G401.6 (cell line): ENCODE results near the gene CNN2.

Experiments used
- FAIRE-seq: peaks from 2 replicates; lab custom pipeline; 2012; peaks lifted over from hg19 to GRCh38; lab: Jason Lieb, UNC

CNN2 gene

DNA sequence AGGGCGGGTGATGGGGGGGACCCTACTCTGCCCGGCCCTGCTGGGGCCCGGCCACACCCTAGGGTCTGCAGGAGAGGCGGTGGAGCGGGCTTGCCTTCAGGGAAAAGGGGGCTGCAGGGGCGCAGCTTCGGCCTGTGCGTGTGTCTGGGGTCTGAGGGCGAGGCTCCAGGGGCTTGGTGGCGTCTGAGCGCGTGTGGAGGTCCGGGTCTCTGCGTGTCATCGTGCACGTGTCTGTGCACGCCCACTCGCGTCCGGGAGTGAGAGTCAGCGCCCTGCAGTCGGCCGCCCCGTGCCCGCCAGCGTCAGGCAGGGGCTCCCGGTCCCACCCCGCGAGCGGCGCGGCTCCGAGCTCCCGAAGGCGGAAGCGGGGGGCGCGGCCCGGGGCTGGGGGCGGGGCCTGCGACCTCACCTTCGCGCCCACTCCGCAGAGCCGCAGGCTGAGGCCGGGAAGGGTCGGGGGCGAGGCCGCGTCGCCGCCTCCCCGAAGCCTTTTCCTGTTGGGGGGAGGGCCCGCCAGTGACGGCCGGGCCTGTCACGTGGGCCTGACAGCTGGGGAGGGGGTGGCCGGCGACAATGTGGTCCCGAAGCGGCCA lies 40.4 kb downstream of the CNN2 start, which contains the start of gene ARHGAP45:
ARHGAP45 (plus strand) TSS at position 420 of the 593 bp plus-strand sequence. CDS start 239 bp downstream, outside the sequence.
- no peak for FAIRE-seq

DNA sequence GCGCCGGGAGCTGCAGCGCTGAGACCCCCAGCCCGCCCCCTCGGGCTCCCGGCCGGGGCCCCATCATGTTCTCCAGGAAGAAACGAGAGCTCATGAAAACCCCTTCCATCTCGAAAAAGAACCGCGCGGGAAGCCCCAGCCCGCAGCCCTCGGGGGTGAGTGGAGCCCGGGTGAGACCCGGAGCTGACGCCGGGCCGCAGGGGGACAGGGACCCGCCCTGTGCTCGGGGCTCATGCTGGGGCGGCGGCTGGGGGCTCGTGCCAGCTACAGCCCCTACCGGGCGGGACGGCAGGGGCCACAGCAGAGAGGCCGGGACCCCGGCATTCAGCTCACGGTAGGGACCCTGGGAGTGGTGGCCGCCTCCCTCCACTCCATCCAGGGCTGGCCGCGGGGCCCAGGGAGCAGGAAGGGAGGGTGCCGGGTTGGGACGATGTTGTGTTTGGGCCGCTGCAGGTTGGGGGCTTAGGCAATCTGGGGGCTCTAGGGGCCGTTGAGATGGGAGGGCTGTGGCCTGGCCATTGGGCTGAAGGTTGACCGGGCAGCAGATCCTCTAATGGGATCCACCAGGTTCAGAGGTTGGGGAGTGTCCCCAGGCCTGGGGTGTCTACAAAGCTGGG lies 41.0 kb downstream of the CNN2 start:
- FAIRE-seq: no peak

DNA sequence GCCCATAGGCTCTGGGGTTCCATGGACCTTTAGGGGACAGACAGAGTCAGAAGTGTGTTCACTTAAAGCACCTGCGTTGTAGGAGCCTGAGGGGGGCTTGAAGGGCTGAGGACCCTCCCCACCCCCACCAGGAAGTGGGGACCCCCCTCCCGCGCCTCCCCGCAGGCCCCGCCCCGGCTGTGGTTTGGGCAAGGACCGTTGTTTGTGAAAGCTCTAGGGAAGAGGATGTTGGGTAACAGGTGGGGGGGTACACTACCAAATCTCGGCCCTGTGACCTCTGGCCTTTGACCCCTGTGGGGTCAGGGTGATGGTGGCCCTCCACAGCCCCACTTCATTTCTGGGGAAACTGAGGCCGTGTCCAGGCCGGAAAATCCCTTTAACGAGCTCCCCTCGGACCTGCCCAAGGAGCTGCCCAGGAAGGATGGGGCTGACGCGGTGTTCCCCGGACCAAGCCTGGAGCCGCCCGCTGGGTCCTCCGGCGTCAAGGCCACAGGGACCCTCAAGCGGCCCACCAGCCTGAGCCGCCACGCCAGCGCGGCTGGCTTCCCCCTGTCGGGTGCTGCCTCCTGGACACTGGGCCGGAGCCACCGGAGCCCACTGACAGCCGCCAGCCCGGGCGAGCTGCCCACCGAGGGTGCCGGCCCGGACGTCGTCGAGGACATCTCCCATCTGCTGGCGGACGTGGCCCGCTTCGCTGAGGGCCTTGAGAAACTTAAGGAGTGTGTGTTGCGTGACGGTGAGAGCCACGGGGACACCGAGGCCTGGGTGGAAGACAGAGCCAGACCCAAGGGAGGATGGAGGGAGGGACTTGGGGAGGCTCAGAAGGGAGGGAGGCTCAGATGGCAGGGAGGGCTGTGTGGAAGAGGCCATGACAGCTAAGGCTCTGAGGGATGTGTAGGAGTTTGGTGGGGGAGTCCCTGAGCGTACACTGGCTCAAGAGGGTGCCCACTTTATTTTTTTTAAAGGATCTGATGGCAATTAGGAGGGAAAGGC lies 41.9 kb downstream of the CNN2 start:
- no peak for FAIRE-seq

DNA sequence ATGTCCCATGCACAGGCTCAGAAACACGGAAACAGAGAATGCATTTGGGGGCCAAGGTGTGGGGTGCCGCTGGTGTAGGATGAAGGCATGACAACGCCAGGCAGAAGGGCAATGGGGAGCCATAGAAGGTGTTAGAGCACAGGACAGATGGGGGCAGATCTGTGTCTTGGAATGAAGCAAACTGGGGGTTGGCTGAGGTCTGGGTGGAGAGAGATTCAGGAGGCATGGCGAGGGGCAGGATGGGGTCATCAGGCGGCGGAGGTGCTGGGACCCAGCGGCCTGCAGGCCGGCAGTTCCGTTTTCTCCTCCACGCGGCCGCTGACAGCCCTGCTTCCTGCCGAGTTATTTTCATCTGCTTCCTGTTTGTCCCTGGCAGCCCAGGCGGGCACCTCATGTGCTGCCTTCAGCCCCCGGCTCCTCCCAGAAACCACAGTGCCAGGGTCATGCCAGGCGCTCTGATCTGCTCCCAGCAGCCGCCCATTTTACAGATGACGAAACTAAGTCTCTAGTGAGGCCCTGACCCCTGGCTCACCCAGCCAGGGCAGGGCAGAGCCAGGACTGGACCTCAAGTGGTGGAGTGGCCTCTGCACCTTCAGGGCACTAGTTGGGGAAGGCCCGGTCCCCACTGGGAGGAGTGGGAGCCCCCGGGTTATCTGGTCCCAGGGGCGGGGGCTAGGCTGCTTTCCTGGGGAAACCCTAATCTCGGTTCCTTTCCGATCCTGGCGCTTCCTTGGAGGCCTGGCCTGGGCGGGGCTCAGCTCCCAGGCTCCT lies 42.8 kb downstream of the CNN2 start:
- no peak for FAIRE-seq

DNA sequence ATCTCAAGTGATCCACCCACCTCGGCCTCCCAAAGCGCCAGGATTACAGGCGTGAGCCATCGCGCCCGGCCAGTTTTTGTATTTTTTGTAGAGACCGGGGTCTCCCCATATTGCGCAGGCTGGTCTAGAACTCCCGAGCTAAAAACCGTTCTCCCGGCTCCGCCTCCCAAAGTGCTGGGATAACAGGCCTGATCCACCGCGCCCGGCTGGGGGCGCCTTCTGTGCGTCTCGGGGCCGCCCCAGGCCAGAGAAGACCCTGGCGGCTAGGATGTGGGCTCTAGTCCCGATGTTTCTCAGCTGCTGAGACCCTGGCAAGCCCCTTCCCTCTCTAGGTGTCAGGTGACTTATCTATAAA lies 44.1 kb downstream of the CNN2 start:
- FAIRE-seq: peak; percentile 69

DNA sequence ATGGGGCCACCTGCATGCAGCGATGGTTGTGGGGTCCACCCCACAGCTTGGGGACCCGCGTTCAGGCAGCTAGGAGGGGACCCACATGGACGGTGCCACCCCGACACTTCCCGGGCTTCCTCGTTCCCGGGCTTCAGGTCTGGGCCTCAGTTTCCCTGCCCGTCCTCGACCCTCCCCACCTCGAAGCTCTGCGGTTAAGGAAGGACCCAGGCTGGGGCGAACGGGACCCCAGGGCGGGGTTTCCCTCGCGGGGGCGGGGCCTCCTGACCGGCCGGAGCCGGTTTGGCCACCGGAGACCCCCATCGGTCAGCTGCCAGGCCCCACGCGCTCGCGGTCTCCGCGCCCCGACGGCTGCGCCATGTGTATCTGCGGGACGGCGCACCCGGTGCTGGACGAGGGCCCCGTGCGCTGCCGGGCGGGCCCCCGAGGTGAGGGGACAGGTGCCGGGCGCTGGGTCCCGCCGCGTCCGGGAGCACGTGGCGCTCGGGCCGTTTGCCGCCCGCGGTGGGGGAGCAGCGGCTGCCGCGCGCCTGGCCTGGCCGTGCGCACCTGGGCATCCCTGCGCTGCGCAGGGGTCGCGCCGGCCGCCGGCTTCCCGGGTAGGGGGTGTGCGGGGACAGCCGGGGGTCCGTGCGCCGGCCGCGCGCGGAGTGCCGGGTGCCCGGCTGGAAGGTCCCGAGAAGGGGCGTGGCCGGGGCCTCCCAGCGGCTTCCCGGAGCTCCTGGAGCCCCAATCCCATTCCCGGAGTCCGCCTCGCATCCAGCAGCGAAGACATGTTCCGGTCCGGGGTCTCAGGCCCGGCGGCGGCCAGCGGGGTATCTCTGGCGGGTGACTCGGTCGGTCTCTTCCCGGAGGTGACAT lies 44.8 kb downstream of the CNN2 start:
- no peak for FAIRE-seq

DNA sequence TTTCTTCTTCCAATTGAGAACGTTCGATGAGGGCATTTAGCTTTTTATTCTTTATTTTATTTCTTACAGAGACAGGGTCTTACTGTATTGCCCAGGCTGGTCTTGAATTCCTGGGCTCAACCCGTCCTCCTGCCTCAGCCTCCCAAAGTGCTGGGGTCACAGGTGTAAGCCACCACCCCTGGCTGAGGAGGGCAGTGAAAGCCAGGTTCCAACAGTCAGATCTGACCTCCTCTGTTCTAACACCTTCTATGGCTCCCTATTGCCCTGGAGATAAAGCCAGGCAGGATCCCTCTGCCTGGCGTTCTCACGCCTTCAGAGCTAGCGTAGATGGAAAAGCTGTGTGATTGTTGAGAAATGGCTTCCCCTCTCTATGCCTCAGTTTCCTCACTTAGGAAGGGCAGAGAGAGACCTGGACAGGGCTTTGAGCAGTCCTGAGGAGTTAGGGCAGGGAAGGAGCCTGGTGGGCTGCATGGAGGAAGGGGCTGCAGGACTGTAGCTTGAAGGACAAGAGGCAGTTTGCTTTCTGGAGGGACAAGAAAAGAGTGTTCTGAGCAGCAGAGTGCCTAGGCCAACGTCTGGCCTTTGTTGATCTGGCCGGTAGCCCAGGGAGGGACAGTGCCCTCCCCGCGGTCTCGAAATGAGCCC lies 46.1 kb downstream of the CNN2 start:
- FAIRE-seq: no peak

DNA sequence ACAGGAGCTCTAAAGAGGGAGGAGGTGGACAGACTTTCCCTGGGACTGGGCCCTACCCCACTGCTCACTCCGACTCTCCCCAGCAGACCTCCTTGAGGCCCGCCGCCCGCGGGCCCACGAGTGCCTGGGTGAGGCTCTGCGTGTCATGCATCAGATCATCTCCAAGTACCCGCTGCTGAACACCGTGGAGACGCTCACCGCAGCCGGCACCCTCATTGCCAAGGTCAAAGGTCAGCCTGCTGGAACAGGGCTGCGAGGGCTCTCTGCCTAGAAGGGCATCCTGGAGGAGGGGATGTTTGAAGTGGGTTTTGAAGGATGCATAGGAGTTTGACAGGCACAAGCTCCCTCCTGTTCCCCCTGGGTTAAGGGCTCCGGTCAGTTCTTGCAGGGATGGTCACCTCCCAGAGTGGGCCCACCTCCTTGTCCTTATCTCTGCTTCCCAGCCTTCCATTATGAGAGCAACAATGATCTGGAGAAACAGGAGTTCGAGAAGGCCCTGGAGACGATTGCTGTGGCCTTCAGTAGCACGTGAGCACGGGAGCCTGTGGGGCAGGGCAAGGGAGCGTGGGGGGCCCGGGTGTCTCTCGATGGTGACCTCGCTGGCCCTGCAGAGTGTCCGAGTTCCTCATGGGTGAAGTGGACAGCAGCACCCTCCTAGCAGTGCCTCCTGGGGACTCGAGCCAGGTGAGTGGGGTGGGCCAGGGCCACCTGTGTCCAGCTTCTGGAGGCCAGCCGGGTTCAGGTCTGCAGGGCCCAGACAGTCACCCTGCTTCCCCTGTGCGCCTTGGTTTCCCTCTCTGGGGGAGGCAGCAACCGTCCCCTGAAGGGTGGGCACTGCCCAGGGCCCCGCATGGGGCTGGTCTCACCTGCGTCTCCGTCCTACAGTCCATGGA lies 46.9 kb downstream of the CNN2 start:
- FAIRE-seq: no peak

DNA sequence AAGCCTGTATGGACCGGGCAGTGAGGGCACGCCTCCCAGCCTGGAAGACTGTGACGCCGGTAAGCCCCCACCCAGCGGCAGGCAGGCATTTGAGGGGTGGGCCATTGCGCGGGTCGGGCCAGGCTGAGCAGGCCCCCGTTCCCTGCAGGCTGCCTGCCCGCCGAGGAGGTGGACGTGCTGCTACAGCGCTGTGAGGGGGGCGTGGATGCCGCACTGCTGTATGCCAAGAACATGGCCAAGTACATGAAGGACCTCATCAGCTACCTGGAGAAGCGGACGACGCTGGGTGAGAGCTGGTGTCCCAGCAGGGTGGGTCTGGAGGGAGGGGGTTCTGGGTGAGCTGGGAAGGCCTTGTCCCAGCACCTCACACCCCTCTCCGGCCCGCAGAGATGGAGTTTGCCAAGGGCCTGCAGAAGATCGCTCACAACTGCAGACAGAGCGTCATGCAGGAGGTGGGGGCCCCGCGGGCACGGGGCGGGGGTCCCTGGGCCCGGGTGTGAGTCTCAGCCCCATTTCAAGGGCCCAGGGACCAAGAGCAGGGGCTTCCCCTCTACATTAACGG lies 47.6 kb downstream of the CNN2 start:
- no peak for FAIRE-seq

DNA sequence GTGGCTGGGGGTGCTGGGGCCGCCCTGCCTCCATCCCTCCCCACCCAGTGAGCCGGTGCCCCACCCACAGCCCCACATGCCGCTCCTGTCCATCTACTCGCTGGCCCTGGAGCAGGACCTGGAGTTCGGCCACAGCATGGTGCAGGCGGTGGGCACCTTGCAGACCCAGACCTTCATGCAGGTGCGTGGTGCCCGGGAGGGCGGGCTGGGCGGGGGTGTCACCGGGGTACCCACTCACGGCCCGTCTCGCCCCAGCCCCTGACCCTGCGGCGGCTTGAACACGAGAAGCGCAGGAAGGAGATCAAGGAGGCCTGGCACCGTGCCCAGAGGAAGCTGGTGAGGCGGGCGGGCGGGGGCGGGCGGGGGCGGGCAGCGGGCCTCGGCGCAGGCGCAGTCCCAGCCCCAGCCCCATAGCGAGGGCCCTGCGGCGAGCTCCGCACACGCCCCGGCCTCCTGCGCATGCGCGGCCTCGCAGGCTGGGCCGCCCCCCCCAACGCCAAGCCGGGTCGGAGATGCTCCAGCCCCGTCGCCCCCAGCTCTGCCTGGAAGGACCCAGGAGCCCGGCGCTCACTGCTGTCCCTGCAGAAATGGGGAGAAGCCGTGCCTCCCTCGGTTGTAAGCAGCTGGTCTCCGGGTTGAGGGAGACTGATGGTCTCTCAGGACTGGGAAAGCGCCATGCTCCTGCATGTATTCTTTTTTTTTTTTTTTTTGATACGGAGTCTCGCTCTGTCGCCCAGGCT lies 48.3 kb downstream of the CNN2 start:
- no peak for FAIRE-seq

DNA sequence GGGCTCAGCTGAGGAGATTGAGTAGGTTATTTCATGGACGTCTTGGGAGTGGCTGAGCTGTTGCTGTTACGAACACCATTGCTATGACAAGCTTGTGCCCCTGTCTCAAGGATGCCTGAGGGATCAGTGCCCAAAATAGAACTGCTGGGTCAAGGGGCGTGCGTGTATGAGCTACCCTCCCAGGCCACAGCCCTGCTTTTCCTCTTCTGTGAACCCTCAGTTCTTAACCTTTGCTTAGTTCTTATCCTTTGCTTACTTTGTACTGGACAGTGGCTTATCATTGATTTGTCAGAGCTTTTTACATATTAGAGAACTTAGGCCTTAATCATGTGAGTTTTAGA lies 49.6 kb downstream of the CNN2 start:
- FAIRE-seq: no peak

DNA sequence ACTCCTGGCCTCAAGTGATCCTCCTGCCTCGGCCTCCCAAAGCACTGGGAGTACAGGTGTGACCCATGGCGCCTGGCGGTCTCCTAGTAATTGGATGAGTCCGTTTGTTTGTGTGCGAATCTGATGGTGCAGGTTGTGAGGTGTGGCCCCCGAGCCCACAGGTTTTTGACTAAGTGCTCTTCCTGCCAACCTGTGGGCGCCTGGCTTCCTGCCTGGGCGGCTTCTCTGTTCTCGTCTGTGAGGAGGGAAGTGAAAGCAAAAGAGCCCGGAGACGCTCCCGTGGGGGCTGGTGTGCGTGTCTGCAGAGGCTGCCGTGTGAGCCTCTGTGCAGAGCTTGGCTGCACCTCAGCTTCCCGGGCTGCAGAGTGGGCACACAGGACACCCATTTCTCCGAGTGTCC lies 50.5 kb downstream of the CNN2 start:
- no peak for FAIRE-seq

DNA sequence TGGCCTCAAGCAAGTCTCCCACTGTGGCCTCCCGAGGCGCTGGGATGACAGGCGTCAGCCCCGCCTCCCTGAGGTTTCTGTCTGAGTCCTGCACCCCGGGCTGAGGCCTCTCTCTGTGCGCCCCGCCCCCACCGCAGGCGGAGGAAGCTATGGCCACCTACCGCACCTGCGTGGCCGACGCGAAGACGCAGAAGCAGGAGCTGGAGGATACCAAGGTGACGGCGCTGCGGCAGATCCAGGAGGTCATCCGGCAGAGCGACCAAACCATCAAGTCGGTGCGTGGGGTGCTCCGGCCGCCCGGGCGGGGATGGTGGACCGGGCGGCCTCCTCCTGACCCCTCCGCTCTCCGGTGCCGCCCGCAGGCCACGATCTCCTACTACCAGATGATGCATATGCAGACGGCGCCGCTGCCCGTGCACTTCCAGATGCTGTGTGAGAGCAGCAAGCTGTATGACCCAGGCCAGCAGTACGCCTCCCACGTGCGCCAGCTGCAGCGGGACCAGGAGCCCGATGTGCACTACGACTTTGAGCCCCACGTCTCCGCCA lies 53.2 kb downstream of the CNN2 start:
- FAIRE-seq: no peak

DNA sequence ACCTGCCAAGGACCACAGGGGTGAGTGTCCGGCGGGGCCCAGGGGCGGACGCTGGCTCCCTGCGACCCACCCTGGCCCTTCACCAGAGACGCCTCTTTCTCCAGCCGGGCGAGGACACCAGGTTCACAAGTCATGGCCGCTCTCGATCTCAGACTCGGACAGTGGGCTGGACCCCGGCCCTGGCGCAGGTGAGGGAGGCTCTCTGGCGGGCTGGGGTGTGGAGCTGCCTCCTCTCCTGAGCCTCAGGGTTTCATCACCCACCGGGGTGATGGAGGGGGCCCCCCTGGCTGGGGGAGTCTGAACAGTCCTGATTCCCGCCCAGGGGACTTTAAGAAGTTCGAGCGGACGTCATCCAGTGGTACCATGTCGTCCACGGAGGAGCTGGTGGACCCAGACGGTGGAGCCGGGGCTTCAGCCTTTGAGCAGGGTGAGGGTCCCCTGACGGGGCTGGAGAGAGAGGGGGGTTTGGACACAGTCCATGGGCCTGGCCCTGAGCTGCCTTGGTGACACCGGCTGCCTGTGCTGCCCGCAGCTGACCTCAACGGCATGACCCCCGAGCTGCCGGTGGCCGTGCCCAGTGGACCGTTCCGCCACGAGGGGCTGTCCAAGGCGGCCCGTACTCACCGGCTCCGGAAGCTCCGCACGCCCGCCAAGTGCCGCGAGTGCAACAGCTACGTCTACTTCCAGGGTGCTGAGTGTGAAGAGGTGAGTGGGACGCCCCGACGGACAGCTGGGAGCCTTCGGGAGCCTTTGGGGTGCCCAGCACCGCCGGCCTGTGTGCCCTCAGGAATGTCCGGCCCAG lies 54.2 kb downstream of the CNN2 start:
- FAIRE-seq: no peak

DNA sequence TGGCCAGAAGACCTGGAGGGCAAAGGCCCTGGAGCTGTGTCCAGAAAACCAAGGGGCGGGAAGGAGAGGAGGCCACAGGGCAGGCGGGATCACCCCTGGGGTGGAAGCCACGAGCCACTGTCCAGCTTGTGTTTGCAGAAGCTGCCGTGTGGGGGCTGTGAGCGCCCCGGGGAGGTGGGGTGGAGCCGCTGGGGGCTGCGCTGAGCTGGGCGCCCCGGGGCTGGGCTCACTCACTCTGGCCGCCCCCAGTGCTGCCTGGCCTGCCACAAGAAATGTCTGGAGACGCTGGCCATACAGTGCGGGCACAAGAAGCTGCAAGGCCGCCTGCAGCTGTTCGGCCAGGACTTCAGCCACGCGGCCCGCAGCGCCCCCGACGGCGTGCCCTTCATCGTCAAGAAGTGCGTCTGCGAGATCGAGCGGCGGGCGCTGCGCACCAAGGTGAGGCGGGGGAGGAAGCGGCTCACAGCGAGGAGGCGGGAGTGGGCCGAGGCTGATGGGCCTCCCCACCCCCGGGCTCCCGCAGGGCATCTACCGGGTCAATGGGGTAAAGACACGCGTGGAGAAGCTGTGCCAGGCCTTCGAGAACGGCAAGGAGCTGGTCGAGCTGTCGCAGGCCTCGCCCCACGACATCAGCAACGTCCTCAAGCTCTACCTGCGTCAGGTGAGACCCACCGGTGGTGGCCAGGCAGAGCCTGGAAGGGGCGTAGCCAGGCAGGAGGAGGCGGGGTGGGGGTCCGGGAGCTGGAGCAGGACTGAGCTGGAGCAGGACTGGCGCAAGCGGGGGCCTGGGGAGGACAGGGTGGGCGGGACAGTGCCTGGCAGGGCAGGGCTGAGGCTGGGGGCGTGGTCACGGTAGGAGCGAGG lies 55.1 kb downstream of the CNN2 start:
- FAIRE-seq: no peak

DNA sequence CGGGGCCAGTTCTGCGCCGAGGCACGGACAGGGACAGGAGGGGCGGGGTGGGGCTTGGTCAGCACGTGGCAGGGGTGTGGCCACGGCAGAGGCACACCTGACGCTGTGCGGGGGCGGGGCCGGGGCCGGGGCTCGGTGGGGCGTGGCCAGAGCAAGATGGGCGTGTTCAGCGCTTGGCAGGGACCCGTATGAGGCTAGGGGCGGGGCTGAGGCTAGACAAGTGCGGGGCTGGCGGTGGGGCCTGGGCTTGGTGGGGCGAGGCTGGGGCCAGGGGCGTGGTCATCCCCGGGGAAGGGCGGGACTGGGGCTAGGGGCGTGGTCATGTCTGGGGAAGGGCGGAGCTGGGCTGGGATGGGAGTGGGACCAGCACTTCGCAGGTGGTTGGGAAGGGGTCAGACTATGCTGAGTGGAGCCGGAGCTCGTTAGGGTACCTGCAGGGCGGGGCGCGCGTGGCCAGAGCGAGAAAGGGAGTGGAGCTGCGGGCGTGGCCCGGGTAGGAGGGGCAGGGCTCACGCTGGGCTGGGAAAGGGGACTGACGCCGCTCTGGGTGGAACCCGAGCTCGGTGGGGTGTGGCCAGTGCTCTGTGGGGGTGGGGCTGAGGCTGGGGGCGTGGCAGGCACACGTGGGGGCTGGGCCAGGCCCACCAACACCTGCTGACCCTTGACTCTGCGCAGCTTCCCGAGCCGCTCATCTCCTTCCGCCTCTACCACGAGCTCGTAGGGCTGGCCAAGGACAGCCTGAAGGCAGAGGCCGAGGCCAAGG lies 55.9 kb downstream of the CNN2 start:
- FAIRE-seq: no peak
